NCI-H345 (cell line): ENCODE data around the gene PRKAR2B.
"Not testable (repeated sequence)": the region's sequence is repeated elsewhere in the genome, so short reads cannot be mapped to it uniquely, and the experiment has no call there.

Source experiments
- DNase-seq: peaks from one replicate; lab custom pipeline; 2025; lab: John Stamatoyannopoulos, UW

Gene PRKAR2B

DNA sequence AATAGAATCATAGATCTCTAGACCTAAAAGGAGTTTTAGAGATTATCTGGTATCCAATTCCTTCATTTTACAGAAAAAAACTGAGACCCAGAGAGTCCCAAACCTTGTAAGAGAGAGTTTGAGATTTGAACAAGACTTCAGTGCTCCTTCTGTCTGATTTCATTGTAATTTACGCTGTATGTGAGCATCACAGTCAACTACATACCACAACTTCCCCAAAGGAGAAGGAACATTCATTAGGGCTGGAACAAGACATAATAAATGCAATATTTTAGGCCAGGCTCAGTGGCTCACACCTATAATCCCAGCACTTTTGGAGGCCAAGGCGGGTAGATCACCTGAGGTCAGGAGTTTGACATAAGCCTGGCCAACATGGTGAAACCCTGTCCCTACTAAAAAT is 17.3 kb upstream of the PRKAR2B start:
- no peak for DNase-seq

DNA sequence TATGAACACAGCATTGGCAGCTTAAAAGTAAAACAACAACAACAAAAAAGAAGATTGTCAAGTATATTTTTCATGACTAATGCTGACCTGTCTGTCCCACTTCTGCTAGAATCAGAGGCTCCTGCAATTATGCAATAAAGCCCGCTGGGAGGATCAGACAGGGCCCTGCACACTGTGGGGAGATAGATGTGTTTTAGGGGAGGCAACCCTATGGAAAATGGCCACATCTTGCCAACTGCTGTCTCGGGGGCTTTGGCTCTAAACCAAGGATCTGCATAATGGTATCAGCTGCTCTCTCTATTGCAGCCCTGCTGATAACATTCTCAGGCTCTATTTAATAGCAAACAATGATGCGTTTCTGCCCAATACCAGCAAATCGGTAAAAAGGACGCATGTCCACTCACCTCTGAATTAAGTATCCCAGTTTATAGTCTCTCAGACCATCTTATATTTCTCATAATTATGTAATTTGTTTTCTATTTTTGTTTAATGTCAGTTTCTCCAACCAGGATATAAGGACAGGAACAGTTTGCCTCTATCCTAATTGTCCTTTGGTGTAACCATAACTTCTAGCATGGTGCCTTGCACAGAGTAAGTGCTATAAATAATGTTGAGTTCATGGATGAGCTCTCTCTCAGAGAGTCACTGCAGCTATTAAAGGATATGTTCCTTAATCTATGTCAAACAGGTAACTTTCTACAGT is 15.3 kb upstream of the PRKAR2B start:
- DNase-seq: peak; percentile 26

GRCh38 chr7:107029764-107030286 is 14.7 kb upstream of the PRKAR2B start:
- no peak for DNase-seq

DNA sequence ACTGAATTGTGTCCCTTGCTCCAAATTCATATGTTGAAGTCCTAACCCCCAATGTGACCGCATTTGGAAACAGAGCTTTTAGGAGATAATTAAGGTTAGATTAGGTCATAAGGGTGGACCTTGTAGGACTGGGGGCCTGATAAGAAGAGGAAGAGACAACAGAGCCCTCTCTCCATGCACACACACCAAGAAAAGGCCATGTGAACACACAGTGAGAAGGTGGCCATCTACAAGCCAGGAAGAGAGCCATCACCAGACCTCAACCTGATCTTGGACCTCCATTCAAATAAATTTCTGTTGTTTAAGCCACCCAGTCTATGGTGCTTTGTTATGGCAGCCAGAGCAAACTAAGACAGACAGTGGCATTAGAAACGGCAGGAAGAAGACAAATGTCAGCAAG is 12.5 kb upstream of the PRKAR2B start:
- DNase-seq: no peak

- DNase-seq: no peak
These were observed 11.6 kb upstream of the PRKAR2B start for GRCh38 chr7:107032720-107033438.

DNA sequence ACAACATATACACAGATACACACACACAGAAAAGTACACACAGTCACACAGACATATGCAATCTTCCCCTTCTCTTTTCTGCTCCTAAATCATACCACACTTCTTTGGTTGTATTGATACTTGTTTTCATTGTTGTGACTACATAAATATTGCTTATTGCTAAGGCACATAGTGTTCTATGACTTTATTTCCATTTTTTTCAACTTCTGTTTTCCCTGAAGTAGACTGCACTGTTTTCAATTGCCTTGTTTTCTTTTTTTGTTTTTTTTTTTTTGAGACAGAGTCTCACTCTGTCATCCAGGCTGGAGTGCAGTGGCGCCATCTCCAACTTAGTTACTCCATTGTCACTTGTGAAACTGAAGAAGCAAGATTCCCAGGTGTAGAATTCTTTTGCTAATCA is 10.0 kb upstream of the PRKAR2B start:
- DNase-seq: no peak

DNA sequence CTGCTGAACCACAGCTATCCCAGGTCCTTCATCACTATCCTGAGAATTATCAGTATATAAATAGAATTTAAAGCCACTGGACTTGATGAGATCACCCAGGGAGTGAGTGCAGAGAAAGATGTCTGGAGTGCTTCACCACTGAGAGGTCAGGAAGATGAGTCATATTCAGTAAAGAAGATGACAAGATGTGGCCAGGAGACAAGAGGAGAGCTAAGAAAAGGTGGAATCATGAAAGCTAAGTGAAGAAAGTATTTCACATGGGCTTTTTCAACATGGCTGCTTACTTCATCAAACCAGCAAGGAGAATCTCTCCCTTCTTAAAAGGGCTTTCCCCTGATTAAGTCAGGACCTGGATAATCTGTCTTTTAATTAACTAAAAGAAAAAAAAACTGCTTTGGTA is 9.1 kb upstream of the PRKAR2B start:
- DNase-seq: no peak

GRCh38 chr7:107036535-107036934 is 8.0 kb upstream of the PRKAR2B start:
- no peak for DNase-seq

- DNase-seq: no peak
These were observed 6.5 kb upstream of the PRKAR2B start for GRCh38 chr7:107037717-107038603.

- DNase-seq: no peak
These were observed 5.2 kb upstream of the PRKAR2B start for GRCh38 chr7:107039199-107039900.

DNA sequence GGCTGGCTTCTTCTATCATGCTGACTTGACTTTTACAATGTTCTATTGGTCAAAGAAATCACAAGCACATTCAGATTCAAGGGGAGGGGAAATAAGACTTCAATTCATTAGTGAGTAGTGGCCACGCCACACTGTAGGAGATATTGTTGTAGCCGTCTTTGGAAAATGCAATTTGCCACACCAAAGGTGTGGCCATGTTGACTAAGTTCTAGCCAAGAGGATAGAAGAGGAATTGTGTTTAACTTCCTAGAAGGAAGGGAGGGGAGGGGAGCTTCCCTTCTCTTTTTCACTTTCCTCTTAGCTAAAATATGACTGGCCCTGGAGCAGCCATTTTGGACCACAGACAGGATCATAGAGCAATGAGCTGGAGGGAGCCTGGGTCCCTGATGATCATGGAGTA is 3.4 kb upstream of the PRKAR2B start:
- DNase-seq: no peak

- DNase-seq: not testable (repeated sequence)
These were observed 2.7 kb upstream of the PRKAR2B start for GRCh38 chr7:107041764-107042163.

- DNase-seq: not testable (repeated sequence)
These were observed 2.1 kb upstream of the PRKAR2B start for GRCh38 chr7:107042326-107042910.

- DNase-seq: no peak
These were observed 1.0 kb upstream of the PRKAR2B start for GRCh38 chr7:107043491-107043890.

DNA sequence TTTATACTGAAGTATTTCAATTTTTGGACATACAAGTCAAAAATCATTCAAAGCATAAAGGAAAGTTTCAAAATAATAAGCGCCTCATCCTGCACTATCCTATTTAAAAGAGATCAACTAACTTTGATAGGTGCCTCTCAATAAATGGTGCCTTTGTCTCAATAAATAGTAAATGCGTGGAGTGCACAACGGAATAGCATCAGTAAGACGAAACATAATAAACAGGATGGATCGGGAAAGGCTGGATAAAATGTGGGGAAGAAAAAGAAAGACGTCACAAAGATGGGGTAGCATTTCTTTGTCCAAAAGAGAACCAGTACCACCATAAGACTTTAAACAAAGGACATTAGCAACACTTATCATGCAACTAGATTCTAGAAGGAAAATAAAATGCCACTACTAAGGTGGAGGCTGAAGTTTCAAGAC is 571 bp upstream of the PRKAR2B start:
- no peak for DNase-seq

- peak; percentile 34 for DNase-seq
These were observed 873 bp downstream of the PRKAR2B start for GRCh38 chr7:107045195-107045960.

DNA sequence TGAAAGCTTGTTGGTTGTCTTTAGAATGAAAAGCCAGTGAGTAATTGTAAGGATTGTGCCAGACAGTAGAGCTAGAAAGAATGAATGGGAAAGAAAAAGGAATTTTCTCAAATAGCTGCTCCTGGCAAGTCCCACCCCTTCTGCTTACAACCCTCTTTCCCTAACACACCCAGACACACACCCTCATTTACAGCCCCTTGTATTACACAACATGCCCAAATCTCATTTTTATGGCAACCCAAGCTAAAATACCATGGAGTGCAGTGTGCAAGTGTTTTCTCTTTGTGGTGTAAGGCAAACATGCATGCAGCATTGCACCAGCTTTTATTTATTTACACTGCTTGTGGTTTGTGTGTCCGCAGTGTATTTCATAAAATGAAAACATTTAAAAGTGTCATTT is 1.5 kb downstream of the PRKAR2B start:
- DNase-seq: no peak

DNA sequence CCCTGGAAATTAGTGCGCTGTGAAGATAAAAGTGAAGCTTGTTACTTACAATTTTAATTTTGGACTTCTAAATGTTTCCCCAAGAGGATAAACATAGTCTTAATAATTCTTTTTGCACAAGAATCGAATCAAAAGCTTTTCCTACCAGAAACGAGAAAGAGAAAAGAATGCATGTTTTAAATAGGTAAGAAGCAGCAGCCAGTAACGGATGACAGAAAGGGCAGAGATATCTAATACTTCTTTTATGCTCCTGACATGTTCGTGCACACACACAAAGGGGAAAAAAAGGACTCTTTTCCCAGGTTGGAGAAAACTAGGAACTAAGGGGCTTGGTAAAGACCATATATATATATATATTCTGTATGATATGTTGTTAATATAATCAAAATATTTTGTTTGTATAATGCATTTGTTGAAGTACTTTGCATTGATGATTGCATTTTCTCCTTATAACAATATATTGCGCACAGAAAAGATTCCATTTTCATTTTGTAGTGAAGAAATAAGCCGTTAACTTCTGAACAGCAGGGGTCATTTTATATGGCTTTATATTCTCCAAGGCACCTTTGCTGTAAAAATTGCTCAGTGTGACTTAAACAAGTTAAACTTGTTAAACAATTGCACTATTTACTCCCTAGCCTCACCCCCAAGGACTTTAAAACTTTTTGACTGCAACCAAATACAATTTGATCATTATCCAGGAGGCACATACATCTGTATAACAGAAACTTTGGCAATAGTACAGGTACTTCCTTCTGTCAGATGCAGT is 2.2 kb downstream of the PRKAR2B start:
- DNase-seq: no peak

- DNase-seq: no peak
These were observed 3.6 kb downstream of the PRKAR2B start for GRCh38 chr7:107047902-107048782.
